Pancreas (tissue), 10 donors: ENCODE measurements around the gene GPRC5A. TPM values are rescaled to one million over a fixed set of nuclear protein-coding genes. Genes with fewer than 3 reads are reported as not detected.

Source experiments
- ATAC-seq, 4 donors: fragments of 200-7000 bp; cut with Tn5 transposase; one replicate each; pipeline versions ENCODE4 v1.8.0 to v1.9.1; 2020; ENCODE audit warnings: mild to moderate bottlenecking in 4 of 4, moderate library complexity in 4 of 4
- DNase-seq, 6 donors: peaks; one replicate each; pipeline ENCODE4 v3.0.0-alpha.2; 2020
- FAIRE-seq: peaks from 2 replicates; lab custom pipeline; 2012; peaks lifted over from hg19 to GRCh38; lab: Jason Lieb, UNC
- H3K27ac ChIP-seq, 4 donors: fragments of 200-600 bp; sonication (generic); 1 replicate in 3 of 4; 2 replicates in 1 of 4; pipeline versions ENCODE4 v1.5.0 to v1.8.0; 2020
- H3K27me3 ChIP-seq, 4 donors: fragments of 200-600 bp; one replicate each; pipeline ENCODE4 v1.8.0; 2021
- H3K36me3 ChIP-seq, 3 donors: fragments of 200-600 bp; sonication (generic) in 1 of 3; one replicate each; pipeline versions ENCODE4 v1.5.0 to v1.8.0; 2020 to 2021
- H3K4me1 ChIP-seq, 3 donors: fragments of 200-600 bp; one replicate each; pipeline ENCODE4 v1.8.0; 2021
- H3K4me3 ChIP-seq, 4 donors: fragments of 200-600 bp; sonication (generic) in 2 of 4; one replicate each; pipeline versions ENCODE4 v1.5.0 to v1.8.0; 2020 to 2021
- H3K9me3 ChIP-seq, 4 donors: fragments of 200-600 bp; one replicate each; pipeline ENCODE4 v1.8.0; 2021
- CTCF ChIP-seq, 4 donors: fragments of 200-600 bp; sonication (generic) in 3 of 4; IDR thresholded peaks; one replicate each; pipeline versions ENCODE4 v1.5.0 to v1.8.0; 2021; ENCODE audit warnings: antibody characterized with exemption in 4 of 4
- WGBS, 2 donors: extraction: QIAGEN DNeasy Blood & Tissue Kit; methylation state at CpG; one replicate each; pipeline ENCODE4 v1.1.7; 2013; 5-methylcytosine and 5-hydroxymethylcytosine counted together
- intact Hi-C, 3 donors: fragments of 100-400 bp; cut with DNase I; formaldehyde crosslinking; loops; one replicate each; pipeline versions ENCODE4 v1.11.1 to v1.14.2; 2022
- polyA plus RNA-seq, 2 donors: library from polyadenylated mRNA; stranded (reverse); fragments of 200-250 nt; gene quantifications; one replicate each; pipeline ENCODE4 v1.2.3, GENCODE V29; 2013
- total RNA-seq, 6 donors: library from RNA; stranded (reverse); fragmentation: NEBNext Ultra II Directional in 4 of 6; extraction: Animal tissue kit (Norgen Biotek cat#: 25700) in 4 of 6; gene quantifications; one replicate each; pipeline versions ENCODE4 v1.2.1 to v1.2.4, GENCODE V29; 2021 to 2023
- donor health status: healthy with polysubstance abuse.
- donor health status: DM: no; HTN: no; CAD: no; lungs with moderate emphysema.
- donor health status: DM: no; HTN: no; CAD: no.
- donor health status: control.
- donor health status: control.
- donor health status: Bipolar disorder and iron deficiency.
- donor health status: DM: yes; HTN: yes; CAD: no.
- donor health status: DM: no; HTN: no; CAD: no.
- donor health status: DM: no; HTN: no; CAD: no.
- donor health status: DM: yes; HTN: yes; CAD: no.

The GPRC5A gene
- total and polyA plus RNA-seq, 8 donors, result 0.96 to 11.0 (median 2.5) TPM

GRCh38 chr12:12912711-12913110 is 21.3 kb downstream of the GPRC5A start:
- Histone ChIP-seq H3K9me3 (no peaks in the 10 kb centered on the region), H3K4me1 (no peaks in the 10 kb centered on the region), H3K27ac (no peak overlapping the region), H3K36me3 (no peaks in the 10 kb centered on the region), H3K4me3 (no peak overlapping the region), H3K27me3 (no peaks in the 10 kb centered on the region)
- no peak for DNase-seq
- intact Hi-C loops, result no loop called here
- WGBS, 2 donors, result 84 to 86% methylated on average over 5 of the region's 5 CpGs
- no peak for TF ChIP-seq CTCF (IDR thresholded peaks at IDR 0.05)
- no peak for ATAC-seq
- FAIRE-seq, result no peak

- no peak for FAIRE-seq
Observed at GRCh38 chr12:12915656-12916055, 24.3 kb downstream of the GPRC5A start.

GRCh38 chr12:12916135-12916944 is 25.0 kb downstream of the GPRC5A start:
- intact Hi-C loops, result loop anchor here in 2 of 3 donors (5.0 kb wide), 2 partner anchors 71 to 296 kb away; no protein-coding TSS in a partner anchor
- Histone ChIP-seq H3K4me1 (no peaks in the 10 kb centered on the region), H3K36me3 (no peaks in the 10 kb centered on the region), H3K27ac (no peak overlapping the region), H3K27me3 (no peaks in the 10 kb centered on the region), H3K4me3 (no peak overlapping the region), H3K9me3 (no peaks in the 10 kb centered on the region)
- peak; percentile 93 to 100 (median 98) for ATAC-seq
- peak; percentile 93 to 97 (median 96) for TF ChIP-seq CTCF (IDR thresholded peaks at IDR 0.05)
- DNase-seq, result peak; percentile 56 to 93 (median 84)
- WGBS, 2 donors, result 27 to 28% methylated on average over 19 of the region's 19 CpGs
- no peak for FAIRE-seq

More at GRCh38 chr12:12915656-12916055, 24.3 kb downstream of the GPRC5A start:
- 62 to 67% methylated on average over 10 of the region's 10 CpGs for WGBS, 2 donors
- ATAC-seq, result no peak
- TF ChIP-seq CTCF (IDR thresholded peaks at IDR 0.05), result no peak
- H3K36me3 ChIP-seq, result no peaks in the 10 kb centered on the region
- H3K27me3 ChIP-seq, result no peaks in the 10 kb centered on the region
- no peak for DNase-seq
- H3K27ac ChIP-seq, result no peak overlapping the region
- no peaks in the 10 kb centered on the region for H3K4me1 ChIP-seq
- no peaks in the 10 kb centered on the region for H3K9me3 ChIP-seq
- H3K4me3 ChIP-seq, result no peak overlapping the region
- intact Hi-C loops, result loop anchor here in 2 of 3 donors (5.0 kb wide), 2 partner anchors 72 to 297 kb away; no protein-coding TSS in a partner anchor

- Histone ChIP-seq H3K27ac (no peak overlapping the region), H3K4me3 (no peak overlapping the region), H3K4me1 (no peaks in the 10 kb centered on the region), H3K9me3 (no peaks in the 10 kb centered on the region), H3K36me3 (no peaks in the 10 kb centered on the region), H3K27me3 (no peaks in the 10 kb centered on the region)
- intact Hi-C loops, result loop anchor here in 2 of 3 donors (5.0 kb wide), 2 partner anchors 70 to 295 kb away; no protein-coding TSS in a partner anchor
- FAIRE-seq (no peak), DNase-seq (no peak), ATAC-seq (no peak)
- TF ChIP-seq CTCF (IDR thresholded peaks at IDR 0.05), result no peak
- WGBS, 2 donors, result 68 to 83% methylated on average over 2 of the region's 2 CpGs
Observed at GRCh38 chr12:12917517-12917916, 26.2 kb downstream of the GPRC5A start.
